Measurements from ENCODE around the gene C1QL1.
A peak's percentile ranks its signal among the peaks of the same experiment; 100 is the strongest.

C1QL1 gene

DNA sequence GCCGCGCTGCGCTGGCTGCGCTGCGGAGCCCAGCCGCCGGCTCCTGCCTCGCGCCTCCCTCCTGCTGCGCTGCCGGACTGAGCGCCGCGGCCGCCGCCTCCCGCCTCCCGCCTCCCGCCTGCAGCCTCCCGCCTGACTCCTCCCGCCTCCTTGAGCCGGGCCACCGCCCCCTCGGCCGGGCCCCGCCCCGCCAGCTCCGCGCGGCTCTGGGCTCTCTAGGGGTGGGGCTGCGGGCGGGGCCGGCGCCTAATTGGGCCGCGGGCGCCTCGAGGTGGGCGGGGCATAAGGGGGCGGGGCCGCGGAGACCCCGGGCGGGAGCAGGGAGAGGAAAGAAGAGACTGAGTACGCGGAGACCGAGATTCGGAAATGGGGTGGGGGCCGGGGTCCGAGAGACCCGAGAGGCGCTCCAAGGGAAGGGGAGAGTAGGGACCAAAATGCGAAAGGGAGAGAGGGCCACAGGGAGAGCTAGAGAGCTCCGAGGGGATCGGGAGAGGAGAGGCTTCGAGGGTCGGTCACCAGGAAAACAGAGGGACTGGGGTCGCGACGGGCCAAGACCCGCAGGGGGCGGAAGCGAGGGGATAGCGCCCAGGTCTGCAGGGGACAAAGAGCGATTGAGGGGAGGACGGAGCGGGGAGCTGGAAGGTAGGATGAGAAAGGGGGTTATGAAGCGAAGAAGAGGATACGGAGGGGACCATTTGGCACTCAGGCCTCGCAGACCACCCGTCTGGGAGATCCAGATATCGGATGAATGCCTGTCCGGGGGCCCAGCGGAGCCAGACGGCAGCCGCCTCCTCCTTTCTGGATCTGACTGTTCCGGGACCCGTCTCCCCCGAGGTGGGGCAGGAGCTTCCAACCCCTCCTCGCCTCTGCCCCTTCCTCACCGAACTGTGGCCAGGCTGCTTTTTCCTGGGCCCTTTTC is at the start of gene C1QL1:
Gene C1QL1, minus strand, starts transcription at position 79 of the 919 bp plus-strand sequence. CDS start 255 bp downstream, outside the sequence.
- peak; percentile 80 for DNase-seq (ENCODE audit: low read depth)

DNA sequence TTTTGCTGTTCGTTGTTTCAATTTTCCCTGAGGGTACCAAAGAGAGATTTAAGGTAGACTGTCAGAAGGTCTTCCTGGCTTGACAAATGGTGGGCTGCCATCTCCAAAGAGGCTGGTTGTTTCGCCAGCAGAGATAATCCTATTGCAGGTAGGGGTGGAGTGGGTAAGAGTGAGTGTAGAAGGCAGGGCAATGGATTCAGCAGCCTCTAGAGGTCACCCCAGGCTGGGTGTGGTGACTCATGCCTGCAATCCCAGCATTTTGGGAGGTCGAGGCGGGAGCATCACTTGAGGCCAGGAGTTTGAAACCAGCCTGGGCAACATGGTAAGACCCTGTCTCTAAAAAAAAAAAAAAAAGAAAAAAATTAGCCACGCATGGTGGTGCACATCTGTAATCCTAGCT is 48.7 kb upstream of the C1QL1 start:
- no peak for DNase-seq (ENCODE audit: low read depth)

DNA sequence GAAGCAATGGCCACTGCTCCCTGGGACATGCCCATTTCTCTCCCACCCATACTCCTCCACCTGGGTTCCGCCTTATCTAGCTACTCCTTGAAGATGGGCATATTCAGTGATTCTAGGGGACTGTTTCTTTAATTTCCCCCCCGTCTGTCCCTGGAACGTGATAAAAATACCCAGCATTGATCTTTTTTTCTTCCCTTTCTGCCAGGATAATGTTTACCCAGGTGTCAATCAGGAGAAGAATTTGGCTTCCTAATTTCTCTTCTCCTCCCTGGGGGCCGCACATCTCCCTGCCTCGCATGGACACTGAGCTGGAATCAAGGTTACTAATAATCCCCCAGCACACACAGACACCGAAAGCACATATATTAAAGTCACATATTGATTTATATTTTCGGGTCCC is 48.1 kb upstream of the C1QL1 start:
- DNase-seq (ENCODE audit: low read depth): no peak

DNA sequence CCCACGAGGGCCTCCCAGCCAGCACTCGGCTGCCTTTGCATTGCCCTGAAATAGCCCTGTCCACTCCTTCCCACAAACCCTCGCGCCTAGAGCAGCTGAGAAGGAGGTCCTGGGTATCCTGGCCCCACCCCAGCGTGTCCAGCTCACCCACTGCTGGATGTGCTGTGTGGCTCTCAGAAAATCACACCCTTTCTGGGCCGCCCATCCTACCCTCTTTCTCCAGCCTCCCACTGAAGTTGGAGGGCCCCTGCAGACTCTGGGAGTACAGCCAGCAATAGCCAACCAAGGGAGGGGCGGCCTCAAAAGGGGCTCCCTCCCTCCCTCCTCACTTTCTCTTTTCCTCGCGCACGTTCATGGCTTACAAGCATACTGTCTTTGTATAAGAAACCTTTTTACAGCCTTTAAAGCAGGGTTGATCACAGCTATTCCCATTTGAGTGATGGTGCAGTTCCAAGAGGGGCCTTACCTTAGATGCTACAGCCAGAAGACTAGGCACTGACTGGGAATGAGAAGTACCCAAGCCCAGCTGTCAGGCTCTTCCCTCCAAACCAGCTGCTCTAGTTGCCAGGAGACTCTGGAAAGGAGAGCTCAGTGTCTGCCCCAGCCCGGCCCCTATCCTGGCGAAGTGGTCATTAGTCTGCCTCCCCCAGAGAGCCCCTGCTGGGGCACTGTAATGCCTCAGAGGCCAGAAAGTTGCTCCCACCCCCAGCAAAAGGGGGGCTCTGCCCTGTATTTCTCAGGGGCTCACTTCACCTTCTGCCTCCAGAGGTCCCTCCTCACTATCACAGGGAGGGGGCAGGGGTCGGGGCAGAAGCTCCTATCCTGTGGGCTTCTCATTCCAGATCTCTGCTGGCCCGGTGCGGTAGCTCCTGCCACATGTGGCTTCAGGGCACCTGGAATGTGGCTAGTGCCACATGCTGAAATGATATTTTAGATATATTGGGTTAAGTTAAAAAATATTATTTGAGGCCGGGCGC is 45.2 kb upstream of the C1QL1 start:
- DNase-seq (ENCODE audit: low read depth): no peak

DNA sequence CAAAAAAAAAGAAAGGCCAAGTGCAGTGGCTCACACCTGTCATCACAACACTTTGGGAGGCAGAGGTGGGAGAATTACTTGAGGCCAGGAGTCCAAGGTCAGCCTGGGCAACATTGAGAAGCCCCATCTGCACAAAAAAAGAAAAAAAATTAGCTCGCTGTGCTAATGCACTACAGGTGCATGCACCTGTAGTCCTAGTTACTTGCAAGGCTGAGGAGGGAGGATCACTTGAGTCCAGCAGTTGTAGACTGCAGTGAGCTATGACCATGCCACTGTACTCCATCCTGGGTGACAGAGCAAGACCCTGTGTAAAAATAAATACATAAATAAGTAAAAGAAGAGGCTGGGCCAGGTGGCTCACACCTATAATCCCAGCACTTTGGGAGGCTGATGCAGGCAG is 43.7 kb upstream of the C1QL1 start:
- DNase-seq (ENCODE audit: low read depth): no peak

DNA sequence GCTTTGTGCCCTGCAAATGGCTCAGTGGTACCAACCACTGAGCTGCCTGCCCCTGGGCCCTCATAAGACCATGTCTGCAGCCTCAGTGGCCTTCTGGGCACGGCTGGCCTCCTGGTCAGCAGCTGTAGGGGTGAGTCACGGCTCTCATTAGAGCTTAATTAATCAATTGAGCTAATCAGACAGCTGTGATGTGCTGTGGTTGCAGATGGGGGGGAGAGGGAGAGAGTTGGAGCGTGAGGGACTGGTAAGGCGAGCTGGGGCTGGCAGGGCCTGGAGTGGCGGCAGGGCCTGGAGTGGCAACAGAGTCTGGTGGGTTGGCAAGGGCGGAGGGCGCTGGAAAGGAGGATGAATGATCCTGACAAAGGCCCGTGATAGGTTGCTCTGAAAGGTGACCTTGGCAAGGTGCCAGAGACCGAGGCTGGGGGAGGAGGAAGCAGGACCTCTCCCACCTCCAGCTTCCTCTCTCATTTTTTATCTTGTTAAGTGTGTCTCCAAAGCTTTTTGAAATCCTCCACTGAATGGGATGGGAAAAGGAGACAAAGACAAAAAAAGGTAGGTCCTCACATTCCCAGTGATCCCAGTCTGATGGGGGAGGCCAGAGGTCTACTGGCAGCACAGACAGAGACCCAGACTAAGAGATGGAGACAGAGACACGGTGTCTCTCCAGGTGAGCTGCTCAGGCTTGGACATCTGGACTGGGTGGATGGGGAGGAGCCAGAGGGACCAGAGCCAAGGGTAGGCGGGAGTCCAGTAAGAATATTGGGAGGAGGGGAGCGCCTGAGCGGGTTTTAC is 41.8 kb upstream of the C1QL1 start:
- no peak for DNase-seq (ENCODE audit: low read depth)

DNA sequence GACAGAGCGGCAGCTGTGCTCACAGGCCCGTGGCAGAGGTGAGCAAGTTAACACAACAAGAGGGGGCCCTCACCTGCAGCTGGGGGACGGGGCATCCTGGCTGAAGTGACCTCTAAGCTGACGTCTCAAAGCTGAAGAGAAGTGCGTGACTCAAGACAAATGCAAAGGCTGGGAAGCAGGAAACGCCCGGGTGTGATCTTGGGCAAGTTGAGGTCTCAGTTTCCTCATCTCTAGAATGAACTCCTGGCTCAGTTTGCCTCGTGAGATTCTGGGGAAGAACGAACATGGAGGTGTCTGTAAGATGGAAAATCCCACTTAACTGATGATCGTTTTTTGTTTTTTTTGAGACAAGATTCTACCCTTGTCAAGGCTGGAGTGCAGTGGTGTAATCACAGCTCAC is 40.1 kb upstream of the C1QL1 start:
- no peak for DNase-seq (ENCODE audit: low read depth)

DNA sequence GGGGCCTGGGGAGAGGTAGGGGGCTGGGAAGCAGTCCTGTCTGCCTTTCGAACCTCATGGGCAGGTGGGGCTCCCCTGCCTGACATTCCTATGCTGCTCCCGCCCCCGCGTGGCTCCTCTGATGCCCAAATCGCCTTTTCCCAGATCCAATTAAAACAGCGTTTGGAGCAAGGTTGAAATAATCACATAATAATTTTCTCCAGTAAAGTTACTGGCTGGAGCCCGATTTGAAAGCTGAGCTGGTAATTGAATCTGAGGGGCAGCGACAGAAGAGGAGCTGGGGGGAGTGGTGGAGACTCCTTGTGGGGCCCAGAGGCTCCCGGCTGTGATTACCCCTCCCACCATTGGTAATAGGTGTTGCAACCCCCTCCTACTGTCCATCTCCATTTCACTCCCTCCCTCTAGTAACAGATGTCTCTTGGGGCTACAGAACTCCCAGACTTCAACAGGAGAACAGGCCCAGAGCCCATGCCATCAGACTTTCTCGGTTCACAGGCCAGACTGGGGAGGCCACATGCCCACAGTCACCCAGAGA is 38.9 kb upstream of the C1QL1 start:
- DNase-seq (ENCODE audit: low read depth): no peak

DNA sequence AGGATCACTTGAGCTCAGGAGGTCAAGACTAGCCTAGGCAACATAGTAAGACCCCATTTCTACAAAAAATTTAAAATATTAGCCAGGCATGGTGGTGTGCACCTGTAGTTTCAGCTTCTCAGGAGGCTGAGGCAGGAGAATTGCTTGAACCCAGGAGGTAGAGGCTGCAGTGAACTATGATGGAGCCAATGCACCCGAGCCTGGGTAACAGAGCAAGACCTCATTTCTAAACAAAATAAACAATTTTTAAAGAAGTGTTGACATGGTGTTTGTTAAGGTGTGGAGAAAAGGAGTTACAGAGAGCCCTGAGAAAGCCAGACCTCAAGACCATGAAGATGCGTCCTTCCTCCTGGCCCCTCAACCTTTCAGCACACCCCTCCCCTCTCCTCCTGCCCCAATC is 37.6 kb upstream of the C1QL1 start:
- DNase-seq (ENCODE audit: low read depth): no peak

DNA sequence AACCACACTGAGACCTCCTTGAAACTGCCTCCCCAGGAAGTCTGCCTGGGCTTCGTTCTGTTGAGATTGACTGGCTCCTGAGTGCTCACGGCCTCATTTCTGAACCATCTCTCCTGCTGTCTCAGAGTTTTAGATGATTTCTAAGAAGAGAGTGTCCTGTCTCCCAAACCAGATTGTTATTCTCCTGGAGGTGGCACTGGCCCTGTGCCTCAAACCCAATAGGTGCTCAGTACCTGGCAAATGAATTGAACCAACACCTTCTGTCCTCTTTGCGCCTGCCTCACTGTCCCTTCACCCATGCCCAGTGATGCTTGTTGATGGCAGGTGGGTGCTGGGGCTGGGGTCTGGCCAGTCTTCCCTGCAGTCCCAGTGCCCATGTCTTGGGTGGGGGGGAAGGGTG is 36.3 kb upstream of the C1QL1 start:
- DNase-seq (ENCODE audit: low read depth): no peak

DNA sequence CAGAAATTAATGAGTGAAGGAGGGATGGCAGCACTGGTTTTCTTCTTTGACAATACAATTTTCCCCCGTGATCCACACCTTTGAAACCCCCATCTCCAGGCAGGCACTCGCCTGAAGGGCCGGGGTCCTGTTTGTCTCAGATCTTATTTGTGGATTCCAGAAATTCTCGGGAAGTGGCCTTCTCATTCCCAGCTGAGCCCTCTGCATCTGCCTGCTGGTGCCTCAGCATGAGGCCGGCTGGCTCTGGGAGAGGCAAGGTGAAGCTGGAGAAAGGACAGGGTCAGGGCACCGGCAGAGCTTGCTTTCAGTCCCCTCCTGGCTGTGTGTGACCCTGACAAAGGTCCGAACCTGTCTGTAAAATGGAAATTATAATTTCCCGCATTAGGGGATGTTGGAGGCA is 35.8 kb upstream of the C1QL1 start:
- DNase-seq (ENCODE audit: low read depth): no peak

DNA sequence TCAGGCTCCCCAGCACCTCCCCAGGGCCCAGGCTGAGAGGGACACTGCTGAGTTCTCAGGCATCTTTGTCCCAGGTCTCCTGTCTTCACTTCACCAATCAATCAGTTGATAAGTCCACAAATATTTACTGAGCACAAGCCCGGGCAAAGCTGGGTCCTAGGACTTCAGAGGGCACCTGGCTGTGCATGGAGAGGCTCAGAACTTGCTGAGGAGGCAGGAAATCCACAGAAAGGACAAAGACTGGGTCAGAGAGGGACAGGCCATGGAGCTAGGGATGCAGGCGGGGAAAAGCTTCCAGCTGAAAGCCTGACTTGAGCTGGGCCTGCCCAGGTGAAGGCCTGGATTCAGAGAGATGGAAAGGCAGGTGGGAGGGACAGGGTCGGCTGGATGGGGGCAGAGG is 33.2 kb upstream of the C1QL1 start:
- DNase-seq (ENCODE audit: low read depth): no peak

DNA sequence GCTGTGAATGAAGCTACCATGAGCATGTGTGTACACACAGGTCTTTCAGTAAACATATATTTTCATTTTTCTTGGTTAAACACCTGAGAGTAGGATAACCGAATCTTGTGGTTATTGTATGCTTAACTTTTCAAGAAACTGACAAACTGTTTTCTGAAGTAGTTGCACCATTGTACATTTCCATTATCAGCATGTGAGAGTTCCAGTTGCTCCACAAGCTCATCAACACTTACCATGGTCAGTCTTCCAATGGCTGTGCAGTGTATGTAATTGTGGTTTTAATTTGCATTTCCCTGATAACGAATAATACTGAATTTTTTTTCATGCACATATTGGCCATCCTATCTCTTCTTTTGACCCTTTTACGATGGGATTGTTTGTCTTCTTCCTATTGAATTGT is 31.3 kb upstream of the C1QL1 start:
- no peak for DNase-seq (ENCODE audit: low read depth)

DNA sequence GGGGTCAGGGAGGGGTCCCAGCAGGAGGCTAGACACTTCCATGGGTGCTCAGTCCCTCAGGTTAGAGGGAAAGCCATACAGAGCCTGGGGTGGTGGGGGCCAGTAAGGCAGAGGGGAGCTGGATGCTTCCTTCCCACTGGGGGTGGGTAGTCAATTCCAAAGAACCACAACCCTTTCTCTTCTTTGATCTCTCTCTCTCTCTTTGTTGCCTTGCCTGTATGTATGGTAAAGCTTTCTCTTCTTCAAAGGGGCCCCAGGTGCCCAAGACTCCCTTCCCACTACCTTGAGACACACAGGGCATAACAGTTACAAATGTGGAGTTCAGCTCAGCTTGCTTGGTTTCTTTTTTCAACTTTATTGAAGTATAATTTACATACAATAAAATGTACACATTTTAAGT is 30.5 kb upstream of the C1QL1 start:
- no peak for DNase-seq (ENCODE audit: low read depth)

DNA sequence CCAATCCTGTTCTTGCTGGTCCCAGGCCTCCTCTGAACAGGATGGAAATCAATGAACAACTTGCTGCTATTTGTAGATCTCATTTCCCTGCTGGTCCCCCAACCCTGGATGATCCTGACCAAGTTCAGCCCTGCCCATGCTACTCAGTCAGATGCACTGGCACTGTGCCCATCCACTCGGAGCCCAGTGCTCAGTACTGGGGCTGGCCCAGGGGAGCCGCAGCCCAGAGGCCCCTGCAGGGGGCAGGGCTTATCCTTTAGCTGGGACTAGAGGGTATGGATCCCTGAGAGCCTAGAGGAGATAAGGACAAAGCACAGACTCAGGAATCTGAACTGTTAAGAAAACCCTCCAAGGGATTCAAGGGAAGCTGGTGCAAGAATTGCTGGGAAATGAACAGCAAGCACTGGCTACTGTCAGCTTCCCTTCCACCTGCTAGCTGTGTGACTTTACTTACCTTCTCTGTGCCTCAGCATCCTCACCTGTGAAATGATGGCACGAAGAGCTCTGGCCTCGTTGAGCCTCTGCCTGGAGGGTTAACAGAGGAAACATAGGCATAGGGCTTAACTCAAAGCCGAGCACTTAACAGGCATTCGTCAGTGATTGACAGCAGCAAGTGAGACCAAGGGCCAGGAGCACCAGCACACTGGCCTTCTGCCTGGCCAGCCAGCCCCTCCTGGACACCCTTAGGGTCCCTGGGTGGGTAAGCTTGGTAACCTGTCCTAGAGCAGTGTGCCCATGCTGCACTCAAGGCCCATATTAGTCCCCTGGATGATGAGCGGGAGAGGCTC is 29.8 kb upstream of the C1QL1 start:
- no peak for DNase-seq (ENCODE audit: low read depth)

DNA sequence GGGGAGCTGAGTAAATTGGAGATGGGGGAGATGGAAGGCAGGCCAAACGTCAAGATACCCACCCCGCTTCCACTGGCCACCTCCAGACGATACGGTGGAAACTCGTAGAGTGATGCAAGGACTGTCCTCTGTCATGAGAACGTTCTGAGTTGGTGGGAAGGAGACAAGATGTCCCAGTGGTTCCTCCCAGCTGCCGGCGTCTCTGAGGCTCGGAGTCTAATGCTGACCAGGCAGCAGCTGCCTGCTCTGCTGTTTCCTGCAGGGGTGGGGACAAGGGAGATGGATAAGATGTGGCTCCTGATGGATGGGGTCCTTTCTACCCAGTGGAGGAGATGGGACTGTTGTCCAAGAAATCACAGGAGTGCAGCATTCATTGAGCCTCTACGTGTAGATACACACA is 28.2 kb upstream of the C1QL1 start:
- DNase-seq (ENCODE audit: low read depth): no peak

DNA sequence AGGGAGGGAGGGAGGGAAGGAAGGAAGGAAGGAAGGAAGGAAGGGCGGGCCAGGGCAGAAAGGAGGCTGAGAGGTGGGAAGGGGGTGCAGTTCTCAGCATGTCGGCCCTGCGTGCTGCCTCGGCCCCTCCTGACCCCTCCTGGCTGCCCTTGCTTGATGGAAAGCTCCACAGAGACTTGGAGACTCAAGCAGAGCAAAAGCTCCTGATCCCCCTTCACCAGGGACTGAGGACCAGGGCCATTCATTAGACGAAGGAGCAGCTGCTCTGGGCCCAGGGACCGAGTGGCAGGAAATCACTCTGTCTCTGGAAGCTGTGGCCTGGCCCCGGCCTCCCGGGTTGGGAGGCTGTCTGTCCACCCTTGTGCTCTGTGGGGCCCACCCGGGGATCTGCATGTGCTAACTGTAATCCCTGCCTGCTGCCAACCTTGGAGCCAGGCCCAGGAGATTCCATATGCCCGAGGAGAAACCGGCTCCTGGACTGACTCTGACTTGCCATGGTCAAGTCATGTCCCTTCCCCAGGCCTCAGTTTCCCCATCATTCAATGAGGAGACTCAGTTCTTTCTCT is 27.4 kb upstream of the C1QL1 start:
- DNase-seq (ENCODE audit: low read depth): no peak

DNA sequence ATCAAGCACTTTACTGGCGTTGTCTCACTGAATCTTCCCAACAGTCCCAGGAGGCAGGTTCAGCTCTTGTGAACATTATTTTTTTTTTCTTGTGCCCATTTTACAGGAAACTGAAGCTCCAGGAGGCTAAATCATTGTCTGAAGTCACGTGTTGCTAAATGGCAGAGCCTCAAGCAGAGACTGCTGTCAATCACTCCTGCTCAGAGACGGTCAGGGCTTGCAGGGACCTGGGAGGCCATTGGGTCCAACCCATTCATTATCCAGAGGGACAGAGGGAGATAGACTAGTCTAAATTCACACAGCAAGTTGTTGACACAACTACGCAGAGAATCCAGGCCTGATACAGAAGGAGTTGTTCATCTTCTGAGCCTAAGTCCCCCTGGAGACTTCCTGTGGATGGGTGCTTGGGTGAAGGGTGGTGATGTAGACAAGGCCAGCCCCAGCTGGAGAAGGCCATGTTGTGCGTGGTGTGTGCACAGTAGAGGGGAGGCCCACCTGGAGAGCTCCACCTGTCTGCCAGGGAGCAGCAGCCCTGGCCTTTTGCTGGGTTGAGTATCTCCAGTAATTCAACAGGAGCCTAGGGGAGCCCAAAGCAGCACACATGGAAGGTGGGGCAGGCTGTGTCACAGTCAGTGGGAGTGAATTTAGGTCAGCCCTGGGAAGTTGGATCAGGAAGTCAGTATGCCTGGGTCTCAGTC is 24.3 kb upstream of the C1QL1 start:
- DNase-seq (ENCODE audit: low read depth): no peak

DNA sequence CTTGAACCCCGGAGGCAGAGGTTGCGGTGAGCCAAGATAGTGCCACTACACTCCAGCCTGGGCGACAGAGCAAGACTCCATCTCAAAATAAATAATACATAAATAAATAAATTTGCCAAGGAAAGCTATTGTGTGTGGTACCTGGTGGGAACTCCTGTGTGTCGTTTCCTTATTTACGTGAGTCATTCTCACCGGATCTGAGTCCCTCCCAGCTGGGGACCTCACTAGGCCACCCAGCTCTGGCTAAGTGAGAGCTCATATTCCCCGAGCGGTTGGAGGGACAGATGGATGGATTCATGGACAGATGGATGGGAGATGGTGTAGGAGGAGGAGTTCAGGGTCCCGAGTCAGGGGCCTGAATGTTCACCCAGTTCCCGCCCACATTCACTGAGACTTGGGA is 22.9 kb upstream of the C1QL1 start:
- DNase-seq (ENCODE audit: low read depth): no peak

DNA sequence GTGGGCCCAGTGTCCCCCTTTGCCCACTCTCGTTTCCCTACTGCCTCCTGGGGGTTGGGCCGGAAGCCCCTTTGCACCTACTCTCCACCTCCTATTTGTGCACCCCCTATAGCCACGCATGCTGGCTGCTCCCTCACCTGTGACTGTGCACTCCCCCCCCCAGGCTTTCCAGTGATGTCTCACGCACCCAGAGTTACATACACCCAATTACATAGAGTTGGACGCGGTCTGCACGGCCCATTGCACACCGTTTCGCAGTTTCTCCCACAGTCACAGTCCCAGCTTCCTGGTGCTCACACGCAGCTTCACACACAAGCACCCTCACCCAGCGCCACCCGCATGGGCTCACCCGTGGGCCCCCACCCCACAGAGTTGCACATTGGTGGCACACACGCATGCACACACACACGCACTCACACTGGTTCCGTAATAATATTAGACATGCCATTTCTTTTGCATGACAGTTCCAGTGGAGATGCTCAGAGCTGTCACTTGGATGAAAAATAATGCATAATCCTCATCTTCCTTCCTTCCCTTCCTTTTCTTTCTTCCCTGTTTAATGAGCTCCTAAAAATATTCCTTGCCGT is 21.5 kb upstream of the C1QL1 start:
- DNase-seq (ENCODE audit: low read depth): no peak
